Endothelial cell (in vitro differentiated cells): Measurements from ENCODE around the gene EIF4G1. TPM values are rescaled to one million over a fixed set of nuclear protein-coding genes. Genes with fewer than 3 reads are reported as not detected.

Experiments used
- DNase-seq: peaks from one replicate; pipeline ENCODE4 v3.0.0; 2021; ENCODE audit warnings: low spot score
- H3K27ac Mint-ChIP-seq: one replicate; pipeline ENCODE4 v1.8.0; 2021; ENCODE audit warnings: mixed read lengths, inconsistent platforms; ENCODE audit not compliant: unreplicated experiment
- H3K27me3 Mint-ChIP-seq: one replicate; pipeline ENCODE4 v1.8.0; 2021; ENCODE audit warnings: mild to moderate bottlenecking, moderate library complexity, mixed read lengths, inconsistent platforms; ENCODE audit not compliant: unreplicated experiment
- H3K36me3 Mint-ChIP-seq: one replicate; pipeline ENCODE4 v1.8.0; 2021; ENCODE audit warnings: mild to moderate bottlenecking, low read depth, mixed read lengths, inconsistent platforms; ENCODE audit not compliant: unreplicated experiment
- H3K4me1 Mint-ChIP-seq: one replicate; pipeline ENCODE4 v1.8.0; 2021; ENCODE audit warnings: mild to moderate bottlenecking, mixed read lengths, inconsistent platforms; ENCODE audit not compliant: unreplicated experiment
- H3K4me3 Mint-ChIP-seq: one replicate; pipeline ENCODE4 v1.8.0; 2021; ENCODE audit warnings: mild to moderate bottlenecking, mixed read lengths, inconsistent platforms; ENCODE audit not compliant: unreplicated experiment
- H3K9me3 Mint-ChIP-seq: one replicate; pipeline ENCODE4 v1.8.0; 2021; ENCODE audit warnings: mixed read lengths, inconsistent platforms; ENCODE audit not compliant: unreplicated experiment
- CTCF ChIP-seq: fragments of 200-600 bp; sonication (generic); IDR thresholded peaks from one replicate; pipeline ENCODE4 v1.5.0; 2021; ENCODE audit warnings: antibody characterized with exemption; ENCODE audit not compliant: unreplicated experiment
- total RNA-seq: library from RNA; stranded (reverse); fragmentation: NEBNext Ultra II Directional; extraction: Animal tissue kit (Norgen Biotek cat#: 25700); gene quantifications from one replicate; pipeline ENCODE4 v1.2.1, GENCODE V29; 2021; ENCODE audit not compliant: unreplicated experiment

Gene EIF4G1
- total RNA-seq, 1 donor from 2014 or later: 390 TPM

- no peaks in the 10 kb centered on the region for H3K36me3 Mint-ChIP-seq
- TF ChIP-seq CTCF: peak; percentile 62
- no peak overlapping the region for H3K4me3 Mint-ChIP-seq
- peak; percentile 71 for DNase-seq
- no peaks in the 10 kb centered on the region for H3K9me3 Mint-ChIP-seq
- H3K4me1 Mint-ChIP-seq: peaks cover 6% of the 10 kb centered on the region
- peaks cover 7% of the 10 kb centered on the region for H3K27me3 Mint-ChIP-seq
- no peak overlapping the region for H3K27ac Mint-ChIP-seq
Observed at GRCh38 chr3:184289426-184289938, 24.9 kb upstream of the EIF4G1 start.

GRCh38 chr3:184290331-184290730 is 24.1 kb upstream of the EIF4G1 start:
- Mint-ChIP-seq H3K27me3 (peaks cover 7% of the 10 kb centered on the region), H3K9me3 (no peaks in the 10 kb centered on the region), H3K4me1 (peaks cover 6% of the 10 kb centered on the region), H3K36me3 (no peaks in the 10 kb centered on the region), H3K27ac (no peak overlapping the region), H3K4me3 (no peak overlapping the region)
- DNase-seq: no peak
- no peak for TF ChIP-seq CTCF

- H3K4me1 Mint-ChIP-seq: peaks cover 6% of the 10 kb centered on the region
- TF ChIP-seq CTCF: no peak
- DNase-seq: no peak
- no peak overlapping the region for H3K27ac Mint-ChIP-seq
- H3K27me3 Mint-ChIP-seq: peaks cover 5% of the 10 kb centered on the region
- no peaks in the 10 kb centered on the region for H3K36me3 Mint-ChIP-seq
- no peaks in the 10 kb centered on the region for H3K9me3 Mint-ChIP-seq
- H3K4me3 Mint-ChIP-seq: no peak overlapping the region
Observed at GRCh38 chr3:184291044-184291737, 23.2 kb upstream of the EIF4G1 start.

GRCh38 chr3:184291738-184292445 is 22.5 kb upstream of the EIF4G1 start:
- DNase-seq: no peak
- Mint-ChIP-seq H3K36me3 (no peaks in the 10 kb centered on the region), H3K9me3 (no peaks in the 10 kb centered on the region), H3K27me3 (peaks cover 4% of the 10 kb centered on the region), H3K4me3 (no peak overlapping the region), H3K4me1 (peaks cover 6% of the 10 kb centered on the region), H3K27ac (no peak overlapping the region)
- no peak for TF ChIP-seq CTCF

- Mint-ChIP-seq H3K36me3 (no peaks in the 10 kb centered on the region), H3K27ac (no peak overlapping the region), H3K4me3 (no peak overlapping the region), H3K4me1 (peaks cover 19% of the 10 kb centered on the region), H3K9me3 (no peaks in the 10 kb centered on the region), H3K27me3 (peaks cover 3% of the 10 kb centered on the region)
- no peak for DNase-seq
- TF ChIP-seq CTCF: no peak
Observed at GRCh38 chr3:184295771-184296170, 18.6 kb upstream of the EIF4G1 start.
